IPS-NIHi7 (cell line): ENCODE data around the gene HTRA3.
"Not testable (repeated sequence)": the region's sequence is repeated elsewhere in the genome, so short reads cannot be mapped to it uniquely, and the experiment has no call there.

Experiments
- DNase-seq: peaks from one replicate; pipeline ENCODE4 v3.0.0; 2012; ENCODE audit warnings: mixed read lengths; ENCODE audit errors: extremely low spot score

HTRA3 gene

GRCh38 chr4:8325291-8325973 is 55.9 kb downstream of the HTRA3 start:
- DNase-seq = no peak

DNA sequence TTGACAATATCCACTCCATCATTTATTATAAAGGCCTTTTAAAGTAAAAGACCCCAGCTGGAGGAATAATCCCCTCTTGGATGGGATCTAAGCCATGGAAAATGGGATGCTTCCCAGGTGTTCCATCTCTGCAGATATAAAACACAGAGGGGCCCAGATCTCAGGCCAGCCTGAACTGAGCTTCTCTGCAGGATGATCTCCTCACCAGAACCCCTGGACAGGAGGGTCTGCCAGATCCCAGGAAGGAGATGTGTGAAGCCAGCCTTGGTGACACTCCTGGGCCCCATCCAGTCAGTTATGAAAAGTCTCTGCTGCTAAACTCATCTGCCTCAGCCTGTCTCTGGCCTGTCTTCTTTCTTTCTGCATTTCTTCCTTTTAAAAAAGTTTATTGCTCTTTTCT is 56.7 kb downstream of the HTRA3 start:
- DNase-seq = no peak

DNA sequence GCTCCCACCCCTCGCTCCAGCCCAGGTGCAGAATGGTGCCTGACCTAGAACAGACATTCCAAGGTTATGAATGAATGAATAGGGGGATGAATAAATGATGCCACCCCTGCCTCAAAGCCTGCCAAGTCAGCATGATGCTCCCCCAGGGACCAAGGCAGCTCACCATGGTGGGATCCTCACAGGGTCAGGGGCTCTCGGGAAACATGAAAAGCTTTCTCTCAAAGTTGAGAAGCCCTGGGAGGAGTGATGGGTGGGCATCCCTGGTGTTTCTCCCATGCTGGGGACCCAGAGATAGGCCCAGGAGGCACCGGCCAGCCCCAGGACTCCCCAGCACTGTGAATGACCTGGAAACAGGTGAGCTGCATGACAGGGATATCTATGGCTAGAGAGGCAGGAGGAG is 58.9 kb downstream of the HTRA3 start:
- DNase-seq = no peak

GRCh38 chr4:8328866-8329559 is 59.5 kb downstream of the HTRA3 start:
- no peak for DNase-seq

GRCh38 chr4:8329560-8329858 is 60.0 kb downstream of the HTRA3 start:
- no peak for DNase-seq

DNA sequence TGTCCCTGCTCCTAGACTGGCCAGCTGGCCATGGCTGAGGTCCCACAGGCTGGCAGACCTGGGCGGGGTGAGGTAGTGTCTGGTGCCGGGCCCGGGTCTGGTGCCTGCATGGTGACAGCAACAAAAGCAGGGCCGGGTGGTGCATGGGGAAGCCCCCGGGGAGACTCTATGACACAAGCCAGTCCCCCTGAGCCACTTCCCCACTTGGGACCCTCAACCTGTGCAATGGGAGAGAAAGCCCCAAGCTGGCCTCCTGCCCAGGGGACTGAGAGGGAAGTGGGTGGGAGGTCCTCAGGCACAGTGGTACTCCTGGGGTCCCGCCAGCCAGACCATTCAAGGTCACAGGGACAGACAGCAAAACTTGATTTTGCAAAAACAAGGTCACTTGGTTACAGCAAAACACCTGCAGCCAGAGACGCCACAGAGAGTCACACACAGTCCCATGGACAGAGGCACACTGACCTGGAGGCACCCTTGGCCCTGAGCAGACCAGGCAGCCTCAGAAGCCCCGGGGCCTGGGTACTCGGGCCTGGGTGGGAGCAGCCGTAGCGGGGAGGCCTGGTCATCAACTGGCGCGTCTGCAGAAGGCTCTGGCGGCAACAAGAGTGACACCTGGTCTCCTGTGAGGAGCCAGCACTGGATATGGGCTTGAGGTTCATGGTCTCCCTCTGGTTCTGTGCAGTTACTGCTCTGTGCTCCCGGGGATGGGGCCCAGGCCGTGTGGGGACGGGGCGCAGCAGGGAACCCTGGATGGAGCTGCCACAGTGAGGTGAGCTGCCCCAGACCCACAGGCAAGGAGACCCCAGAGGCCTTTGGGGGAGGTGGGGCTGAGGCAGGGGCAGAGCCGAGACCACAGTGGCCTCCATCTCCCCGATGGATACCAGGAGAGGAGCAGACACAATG is 60.6 kb downstream of the HTRA3 start:
- no peak for DNase-seq

DNA sequence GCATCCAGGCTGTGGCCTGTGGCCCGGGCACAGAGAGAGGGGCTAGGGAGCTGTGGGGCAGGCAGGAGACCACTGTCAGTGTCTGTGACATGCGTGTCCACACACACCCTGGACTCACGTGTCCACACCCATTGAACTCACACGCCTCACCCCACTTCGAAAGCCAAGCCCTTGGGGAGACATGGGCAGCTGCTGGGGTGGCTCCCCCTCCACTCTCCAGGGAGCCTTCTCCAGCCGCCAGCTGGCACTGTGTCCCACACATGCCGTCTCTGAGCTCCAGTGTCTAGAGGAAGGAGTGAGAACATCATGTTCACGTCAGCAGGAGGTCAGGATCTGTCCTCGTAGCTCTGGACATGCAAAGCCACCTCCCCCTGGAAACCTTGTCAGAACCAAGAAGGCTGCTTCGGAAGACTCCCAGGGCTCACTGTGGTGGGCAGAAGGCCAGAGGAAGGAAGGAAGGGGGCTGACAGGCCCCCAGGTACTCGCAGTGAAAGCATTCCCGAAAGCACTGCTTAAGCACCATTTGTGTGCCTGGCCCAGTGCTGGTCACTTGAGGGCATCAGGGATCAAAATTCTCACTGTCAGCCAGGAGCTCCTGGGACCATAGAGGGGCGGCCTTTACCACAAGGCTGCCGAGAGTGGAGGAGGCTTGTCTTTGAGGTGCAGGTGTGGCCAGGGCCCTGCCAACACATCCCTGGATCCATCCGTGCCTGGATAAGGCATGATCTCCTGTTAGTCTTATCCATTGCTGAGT is 61.4 kb downstream of the HTRA3 start:
- no peak for DNase-seq

DNA sequence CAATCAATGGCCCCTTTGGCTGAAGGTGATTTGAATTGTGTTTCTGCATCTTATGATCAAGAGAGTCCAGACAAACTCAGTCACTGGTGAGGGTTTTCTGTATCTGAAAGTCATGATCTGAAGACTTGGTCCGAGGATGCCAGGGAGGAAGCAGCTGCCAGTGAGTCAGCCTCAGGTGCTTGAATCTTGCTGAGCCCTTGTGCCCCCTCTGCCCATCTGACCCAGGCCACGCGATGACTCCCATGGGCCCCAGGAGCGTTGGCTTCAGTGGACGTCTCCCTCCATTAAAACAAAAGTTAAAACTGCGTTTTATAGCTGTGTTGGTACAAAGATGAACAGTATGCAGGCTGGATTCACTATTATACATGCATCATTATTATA is 62.0 kb downstream of the HTRA3 start:
- DNase-seq = no peak

- no peak for DNase-seq
Measured at GRCh38 chr4:8332038-8332857, 62.7 kb downstream of the HTRA3 start.

GRCh38 chr4:8332891-8333331 is 63.4 kb downstream of the HTRA3 start:
- no peak for DNase-seq

DNA sequence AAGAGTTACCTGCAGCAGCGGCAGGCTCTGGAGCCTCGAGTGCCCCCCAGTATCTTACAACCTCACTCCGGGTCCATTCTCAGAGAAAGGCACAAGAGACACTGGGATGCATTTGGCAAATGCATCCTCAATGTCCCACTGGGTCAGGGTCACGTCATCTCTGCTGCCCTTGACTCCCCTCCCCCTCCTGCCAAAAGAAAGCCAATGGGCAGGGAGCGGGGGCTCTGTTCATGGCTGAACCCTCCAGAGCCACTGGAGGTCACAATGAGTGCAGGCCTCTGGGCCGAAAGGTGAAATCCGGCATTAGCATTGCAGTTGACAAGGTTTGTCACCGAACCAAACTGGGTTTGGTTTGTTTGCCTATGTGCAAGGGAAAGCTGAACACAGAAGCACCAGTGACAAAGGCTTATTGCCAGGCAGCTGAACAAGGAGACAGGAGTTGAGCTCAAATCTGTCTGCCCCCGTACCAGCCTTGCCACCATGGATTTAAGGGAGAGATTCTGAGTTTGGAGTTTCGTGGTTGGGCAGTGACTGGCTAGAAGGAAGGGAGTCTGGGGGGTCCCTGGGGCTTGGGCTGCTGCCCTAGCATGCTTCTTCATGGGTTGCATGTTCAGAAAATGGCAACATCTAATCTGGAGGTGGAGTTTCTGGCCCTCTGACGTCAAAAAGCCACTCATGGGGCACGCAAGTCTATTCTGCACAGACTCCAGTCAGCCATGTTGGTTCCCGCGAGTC is 64.3 kb downstream of the HTRA3 start:
- no peak for DNase-seq

GRCh38 chr4:8334786-8335460 is 65.4 kb downstream of the HTRA3 start:
- no peak for DNase-seq

DNA sequence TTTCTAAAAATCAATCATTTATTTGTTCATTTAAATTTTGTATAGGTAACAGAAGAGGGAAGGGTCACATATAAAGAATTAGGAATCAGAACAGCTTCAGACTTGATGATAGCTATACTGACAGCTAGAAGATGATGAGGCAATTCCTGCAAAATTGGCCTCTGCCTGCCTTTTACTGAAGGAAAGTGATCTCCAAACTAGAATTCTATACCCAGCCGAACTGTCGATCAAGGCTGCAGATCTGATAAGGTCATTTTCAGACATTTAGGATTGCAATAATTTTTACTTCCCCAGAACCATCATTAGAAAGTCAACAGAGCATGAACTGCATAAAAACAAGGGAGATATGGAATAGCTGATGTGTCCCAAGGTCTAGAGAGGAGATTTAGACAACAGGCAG is 66.3 kb downstream of the HTRA3 start:
- DNase-seq = no peak

DNA sequence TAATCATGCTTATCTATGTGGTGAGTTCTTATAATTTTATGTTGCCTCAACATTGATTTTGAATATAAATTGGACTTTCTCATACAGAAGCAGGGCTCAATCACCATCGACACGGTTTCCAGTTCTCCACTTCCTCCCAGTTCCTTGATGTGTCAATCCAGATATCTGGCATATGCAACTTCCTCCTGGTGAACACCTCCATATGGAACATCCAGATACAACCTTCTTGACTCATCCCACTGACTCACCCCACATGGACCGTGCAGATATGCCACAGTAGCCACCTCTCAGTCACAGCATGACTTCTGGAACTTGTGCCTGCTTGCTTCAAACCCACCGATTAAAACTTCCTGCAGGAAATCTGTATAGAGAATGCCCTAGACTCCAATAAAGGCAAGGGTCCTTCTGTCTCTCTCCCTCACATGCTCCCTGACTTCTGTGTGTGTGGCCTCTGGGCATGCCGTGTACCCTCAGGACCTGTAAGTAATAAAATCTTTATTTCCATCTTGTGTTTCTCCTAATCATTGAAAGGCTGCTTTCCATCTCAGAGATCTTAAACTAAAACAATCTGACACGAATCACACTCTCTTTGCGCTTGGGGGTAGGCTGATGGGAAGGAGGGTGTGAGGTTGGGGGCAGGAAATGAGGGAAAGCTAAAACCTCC is 67.0 kb downstream of the HTRA3 start:
- DNase-seq = no peak

DNA sequence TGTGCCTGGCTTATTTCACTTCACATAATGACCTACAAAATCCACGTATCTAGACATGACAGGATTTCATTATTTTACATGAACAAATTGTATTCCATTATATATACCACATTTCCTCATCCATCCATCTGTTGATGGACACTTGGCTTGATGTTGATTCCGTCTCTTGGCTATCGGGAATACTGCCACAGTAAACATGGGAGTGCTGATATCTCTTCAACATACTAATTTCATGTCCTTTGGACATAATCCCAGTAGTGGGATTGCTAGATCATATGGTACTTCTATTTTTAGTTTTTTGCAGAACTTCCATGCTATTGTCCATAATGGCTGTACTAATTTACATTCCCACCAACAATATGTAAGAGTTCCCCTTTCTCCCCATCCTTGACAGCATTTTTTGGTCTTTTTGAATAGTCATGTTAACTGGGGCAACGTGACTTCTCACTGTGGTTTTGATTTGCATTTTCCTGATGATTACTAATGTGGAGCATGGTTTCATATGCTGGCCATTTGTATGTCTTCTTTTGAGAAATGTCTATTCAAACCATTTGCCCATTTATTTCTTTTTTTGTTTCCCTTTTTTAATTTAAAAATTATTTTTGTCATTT is 68.9 kb downstream of the HTRA3 start:
- DNase-seq = no peak

DNA sequence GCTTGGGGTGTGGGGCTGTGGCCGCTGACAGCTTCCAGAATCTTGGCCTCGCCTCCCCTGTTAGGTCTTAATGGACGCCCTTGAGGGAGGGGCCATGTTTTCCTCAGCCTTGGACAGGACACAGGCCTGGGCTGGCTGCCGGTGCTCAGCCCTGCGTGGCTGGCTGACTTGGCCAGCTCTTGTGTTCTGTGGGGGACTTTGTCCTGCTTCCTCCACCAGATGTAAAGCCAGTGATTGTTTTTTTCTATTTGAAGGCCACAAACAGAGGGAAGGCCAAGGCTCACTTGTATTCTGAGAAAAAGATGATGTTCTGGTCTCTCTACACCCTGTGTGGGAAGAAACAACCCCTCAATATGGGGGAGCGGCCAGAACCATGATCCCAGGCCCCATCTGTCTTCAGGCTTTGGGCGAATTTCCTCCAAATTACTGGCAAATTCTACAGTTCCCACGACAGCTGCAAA is 71.3 kb downstream of the HTRA3 start:
- no peak for DNase-seq

DNA sequence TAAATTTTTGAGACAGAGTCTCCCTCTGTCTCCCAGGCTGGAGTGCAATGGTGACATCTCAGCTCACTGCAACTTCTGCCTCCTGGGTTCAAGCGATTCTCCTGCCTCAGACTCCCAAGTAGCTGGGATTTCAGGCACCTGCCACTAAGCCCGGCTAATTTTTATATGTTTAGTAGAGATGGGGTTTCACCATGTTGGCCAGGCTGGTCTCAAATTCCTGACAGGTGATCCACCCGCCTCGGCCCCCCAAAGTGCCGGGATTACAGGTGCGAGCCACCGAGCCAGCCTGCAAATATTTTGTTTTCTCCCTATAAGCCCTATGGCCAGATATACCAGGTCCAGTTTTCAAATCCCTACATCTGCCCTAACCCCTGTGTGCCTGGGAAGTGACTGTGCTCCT is 71.7 kb downstream of the HTRA3 start:
- not testable (repeated sequence) for DNase-seq

GRCh38 chr4:8341691-8342090 is 72.1 kb downstream of the HTRA3 start:
- DNase-seq = no peak
